ENCODE measurements around the gene LDLRAD3.

The LDLRAD3 gene

GRCh38 chr11:35934981-35935380, 8.9 kb upstream of the LDLRAD3 start:
- no peak for DNase-seq
- TF ChIP-seq POLR2A (IDR thresholded peaks at IDR 0.05; ENCODE audit: low read length) (no peak), GATA1 (IDR thresholded peaks at IDR 0.05; ENCODE audit: low read depth, low read length) (no peak)

- no peak for DNase-seq
- no peak for TF ChIP-seq GATA1 (IDR thresholded peaks at IDR 0.05; ENCODE audit: low read depth, low read length)
- TF ChIP-seq POLR2A (IDR thresholded peaks at IDR 0.05; ENCODE audit: low read length), result no peak
These were observed 8.5 kb upstream of the LDLRAD3 start for GRCh38 chr11:35935390-35935789.

- DNase-seq, result no peak
- TF ChIP-seq GATA1 (IDR thresholded peaks at IDR 0.05; ENCODE audit: low read depth, low read length) (no peak), POLR2A (IDR thresholded peaks at IDR 0.05; ENCODE audit: low read length) (no peak)
These were observed 6.8 kb upstream of the LDLRAD3 start for GRCh38 chr11:35937111-35937510.

GRCh38 chr11:35937700-35938099, 6.2 kb upstream of the LDLRAD3 start:
- TF ChIP-seq POLR2A (IDR thresholded peaks at IDR 0.05; ENCODE audit: low read length) (no peak), GATA1 (IDR thresholded peaks at IDR 0.05; ENCODE audit: low read depth, low read length) (no peak)
- no peak for DNase-seq

- TF ChIP-seq POLR2A (IDR thresholded peaks at IDR 0.05; ENCODE audit: low read length) (no peak), GATA1 (IDR thresholded peaks at IDR 0.05; ENCODE audit: low read depth, low read length) (no peak)
- DNase-seq, result no peak
These were observed 5.6 kb upstream of the LDLRAD3 start for GRCh38 chr11:35938231-35938630.

- no peak for TF ChIP-seq POLR2A (IDR thresholded peaks at IDR 0.05; ENCODE audit: low read length)
- no peak for TF ChIP-seq GATA1 (IDR thresholded peaks at IDR 0.05; ENCODE audit: low read depth, low read length)
- DNase-seq, result peak in 1 of 2 experiments; percentile 43
These were observed 553 bp upstream of the LDLRAD3 start for GRCh38 chr11:35943309-35943708.

GRCh38 chr11:35944503-35945136, 758 bp downstream of the LDLRAD3 start:
- TF ChIP-seq POLR2A (IDR thresholded peaks at IDR 0.05; ENCODE audit: low read length), result no peak
- TF ChIP-seq GATA1 (IDR thresholded peaks at IDR 0.05; ENCODE audit: low read depth, low read length), result no peak
- no peak for DNase-seq

GRCh38 chr11:35945137-35945518, 1.3 kb downstream of the LDLRAD3 start:
- DNase-seq, result no peak

GRCh38 chr11:35946766-35947165, 2.9 kb downstream of the LDLRAD3 start:
- no peak for TF ChIP-seq POLR2A (IDR thresholded peaks at IDR 0.05; ENCODE audit: low read length)
- TF ChIP-seq GATA1 (IDR thresholded peaks at IDR 0.05; ENCODE audit: low read depth, low read length), result no peak
- no peak for DNase-seq

More at GRCh38 chr11:35945137-35945518, 1.3 kb downstream of the LDLRAD3 start:
- TF ChIP-seq GATA1 (IDR thresholded peaks at IDR 0.05; ENCODE audit: low read depth, low read length), result no peak
- TF ChIP-seq POLR2A (IDR thresholded peaks at IDR 0.05; ENCODE audit: low read length), result no peak

- TF ChIP-seq GATA1 (IDR thresholded peaks at IDR 0.05; ENCODE audit: low read depth, low read length) (no peak), POLR2A (IDR thresholded peaks at IDR 0.05; ENCODE audit: low read length) (no peak)
- DNase-seq, result no peak
These were observed 3.6 kb downstream of the LDLRAD3 start for GRCh38 chr11:35947437-35947836.

- no peak for DNase-seq
- TF ChIP-seq POLR2A (IDR thresholded peaks at IDR 0.05; ENCODE audit: low read length), result no peak
- no peak for TF ChIP-seq GATA1 (IDR thresholded peaks at IDR 0.05; ENCODE audit: low read depth, low read length)
These were observed 5.4 kb downstream of the LDLRAD3 start for GRCh38 chr11:35949242-35949641.

- no peak for TF ChIP-seq GATA1 (IDR thresholded peaks at IDR 0.05; ENCODE audit: low read depth, low read length)
- TF ChIP-seq POLR2A (IDR thresholded peaks at IDR 0.05; ENCODE audit: low read length), result no peak
These were observed 6.2 kb downstream of the LDLRAD3 start for GRCh38 chr11:35950082-35950481.

GRCh38 chr11:35951680-35952079, 7.8 kb downstream of the LDLRAD3 start:
- no peak for DNase-seq

More at GRCh38 chr11:35950082-35950481, 6.2 kb downstream of the LDLRAD3 start:
- DNase-seq, result no peak

GRCh38 chr11:35953081-35953760, 9.4 kb downstream of the LDLRAD3 start:
- TF ChIP-seq GATA1 (IDR thresholded peaks at IDR 0.05; ENCODE audit: low read depth, low read length), result no peak
- TF ChIP-seq POLR2A (IDR thresholded peaks at IDR 0.05; ENCODE audit: low read length), result no peak
- no peak for DNase-seq

More at GRCh38 chr11:35951680-35952079, 7.8 kb downstream of the LDLRAD3 start:
- TF ChIP-seq GATA1 (IDR thresholded peaks at IDR 0.05; ENCODE audit: low read depth, low read length), result no peak
- TF ChIP-seq POLR2A (IDR thresholded peaks at IDR 0.05; ENCODE audit: low read length), result no peak

GRCh38 chr11:35954205-35954604, 10.3 kb downstream of the LDLRAD3 start:
- DNase-seq, result no peak
- no peak for TF ChIP-seq POLR2A (IDR thresholded peaks at IDR 0.05; ENCODE audit: low read length)

Data from erythroblast (primary cell).